NCI-H2171 (cell line): ENCODE measurements around the gene VAMP8.
A peak's percentile ranks its signal among the peaks of the same experiment; 100 is the strongest.
"Not testable (repeated sequence)": the region's sequence is repeated elsewhere in the genome, so short reads cannot be mapped to it uniquely, and the experiment has no call there.

Source experiments
- DNase-seq: peaks from one replicate; lab custom pipeline; 2025; lab: John Stamatoyannopoulos, UW

The VAMP8 gene

GRCh38 chr2:85577386-85578242, at the start of gene VAMP8:
Gene VAMP8 (plus strand): TSS chr2:85577586. CDS start chr2:85577647, 61 bp downstream.
- no peak for DNase-seq

GRCh38 chr2:85527787-85528186, 49.6 kb upstream of the VAMP8 start:
- no peak for DNase-seq

GRCh38 chr2:85528355-85528754, 49.0 kb upstream of the VAMP8 start:
- no peak for DNase-seq

- DNase-seq, result no peak
These were observed 47.6 kb upstream of the VAMP8 start for GRCh38 chr2:85529809-85530208.

- DNase-seq, result no peak
These were observed 45.8 kb upstream of the VAMP8 start for GRCh38 chr2:85531589-85531988.

- DNase-seq, result no peak
These were observed 43.3 kb upstream of the VAMP8 start for GRCh38 chr2:85534099-85534498.

GRCh38 chr2:85534881-85535280, 42.5 kb upstream of the VAMP8 start:
- DNase-seq, result no peak

GRCh38 chr2:85536479-85536878, 40.9 kb upstream of the VAMP8 start:
- DNase-seq, result no peak

- DNase-seq, result peak; percentile 40
These were observed 39.5 kb upstream of the VAMP8 start for GRCh38 chr2:85537600-85538506.

GRCh38 chr2:85538507-85539360, 38.7 kb upstream of the VAMP8 start, which contains the start of gene MAT2A:
Gene MAT2A (plus strand): TSS chr2:85539168. CDS start chr2:85539288, 120 bp downstream.
- peak; percentile 90 for DNase-seq

- DNase-seq, result peak; percentile 48
These were observed 37.8 kb upstream of the VAMP8 start for GRCh38 chr2:85539361-85540132.

GRCh38 chr2:85540133-85540648, 37.2 kb upstream of the VAMP8 start:
- DNase-seq, result no peak

- DNase-seq, result no peak
These were observed 36.1 kb upstream of the VAMP8 start for GRCh38 chr2:85541262-85541661.

GRCh38 chr2:85541753-85542457, 35.5 kb upstream of the VAMP8 start:
- no peak for DNase-seq

- no peak for DNase-seq
These were observed 34.6 kb upstream of the VAMP8 start for GRCh38 chr2:85542777-85543176.

GRCh38 chr2:85544254-85544691, 33.1 kb upstream of the VAMP8 start:
- DNase-seq, result not testable (repeated sequence)

GRCh38 chr2:85544915-85545779, 32.2 kb upstream of the VAMP8 start:
- not testable (repeated sequence) for DNase-seq

- no peak for DNase-seq
These were observed 31.6 kb upstream of the VAMP8 start for GRCh38 chr2:85545780-85546240.
